CD4-positive, CD25-positive, alpha-beta regulatory T cell (primary cell): ENCODE data around the gene KIT. TPM values are rescaled to one million over a fixed set of nuclear protein-coding genes. Genes with fewer than 3 reads are reported as not detected.

Experiments
- ATAC-seq, 2 donors: fragments of 150-1000 bp; cut with Tn5 transposase; one replicate each; pipeline ENCODE4 v1.10.0; 2021; ENCODE audit warnings: low read depth in 2 of 2, moderate number of reproducible peaks in 2 of 2, moderate library complexity in 1 of 2
- DNase-seq, 3 donors: peaks; one replicate each; pipeline versions ENCODE4 v3.0.0 to v3.0.0-alpha.2; 2012 to 2022; ENCODE audit warnings: mixed read lengths in 1 of 3
- H3K27ac ChIP-seq: one replicate; pipeline ENCODE4 v1.7.0; 2013; ENCODE audit warnings: mild to moderate bottlenecking, low read length; ENCODE audit not compliant: insufficient read depth, poor library complexity, severe bottlenecking
- H3K27me3 ChIP-seq: one replicate; pipeline ENCODE4 v1.7.0; 2013; ENCODE audit warnings: low read length; ENCODE audit not compliant: control insufficient read depth, insufficient read depth
- H3K36me3 ChIP-seq: one replicate; pipeline ENCODE4 v1.7.0; 2013; ENCODE audit warnings: mild to moderate bottlenecking, low read length, moderate library complexity; ENCODE audit not compliant: control insufficient read depth, insufficient read depth
- H3K4me1 ChIP-seq: 2 replicates; pipeline ENCODE4 v1.7.0; 2013; ENCODE audit warnings: mild to moderate bottlenecking, low read length; ENCODE audit not compliant: insufficient read depth, control insufficient read depth, poor library complexity, severe bottlenecking
- H3K4me3 ChIP-seq: one replicate; pipeline ENCODE4 v1.7.0; 2013; ENCODE audit warnings: low read depth, mild to moderate bottlenecking, low read length, moderate library complexity
- H3K9me3 ChIP-seq, 2 experiments: 1 replicate in 1 of 2; 2 replicates in 1 of 2; pipeline ENCODE4 v1.7.0; 2013; ENCODE audit warnings: low read length in 2 of 2, mild to moderate bottlenecking in 1 of 2, moderate library complexity in 1 of 2; ENCODE audit not compliant: control insufficient read depth in 2 of 2
- H3K27ac Mint-ChIP-seq, 3 donors: one replicate each; pipeline ENCODE4 v1.8.0; 2020 to 2022; ENCODE audit warnings: mild to moderate bottlenecking in 3 of 3, mixed read lengths in 3 of 3, moderate library complexity in 2 of 3
- H3K27me3 Mint-ChIP-seq: one replicate; pipeline ENCODE4 v1.8.0; 2022; ENCODE audit warnings: mild to moderate bottlenecking, mixed read lengths
- H3K36me3 Mint-ChIP-seq: one replicate; pipeline ENCODE4 v1.8.0; 2020; ENCODE audit warnings: mixed read lengths
- H3K4me1 Mint-ChIP-seq, 4 donors: one replicate each; pipeline ENCODE4 v1.8.0; 2020 to 2022; ENCODE audit warnings: mixed read lengths in 4 of 4, mild to moderate bottlenecking in 1 of 4
- H3K4me3 Mint-ChIP-seq, 4 donors: one replicate each; pipeline ENCODE4 v1.8.0; 2020 to 2022; ENCODE audit warnings: mild to moderate bottlenecking in 4 of 4, mixed read lengths in 4 of 4, moderate library complexity in 3 of 4
- H3K9me3 Mint-ChIP-seq, 7 donors: one replicate each; pipeline ENCODE4 v1.8.0; 2020 to 2022; ENCODE audit warnings: mixed read lengths in 7 of 7, mild to moderate bottlenecking in 3 of 7, moderate library complexity in 2 of 7
- polyA plus RNA-seq, 4 donors: library from polyadenylated mRNA; unstranded; fragments of 300-500 nt; fragmentation: Illumina TruSeq; gene quantifications; one replicate each; pipeline ENCODE4 v1.2.3, GENCODE V29; 2021
- total RNA-seq: library from RNA; stranded (reverse); gene quantifications from one replicate; pipeline ENCODE4 v1.2.3, GENCODE V29; 2022

Gene KIT
- total and polyA plus RNA-seq, 5 donors from 2014 or later, result 0.49 TPM; not detected in 4

- Histone ChIP-seq H3K27me3 (no peaks in the 10 kb centered on the region), H3K36me3 (no peaks in the 10 kb centered on the region), H3K9me3 (no peaks in the 10 kb centered on the region), H3K4me3 (no peak overlapping the region), H3K27ac (no peak overlapping the region), H3K4me1 (no peaks in the 10 kb centered on the region)
- H3K27ac Mint-ChIP-seq, result no peak overlapping the region
- H3K27me3 Mint-ChIP-seq, result peaks cover 10% of the 10 kb centered on the region
- H3K36me3 Mint-ChIP-seq, result no peaks in the 10 kb centered on the region
- H3K4me3 Mint-ChIP-seq, result no peak overlapping the region
- ATAC-seq, result no peak
- H3K4me1 Mint-ChIP-seq, result no peaks in the 10 kb centered on the region
- H3K9me3 Mint-ChIP-seq, result peaks cover 0 to 3% (median 0%) of the 10 kb centered on the region in 7 donors
- DNase-seq, result no peak
These were observed 18.9 kb downstream of the KIT start for GRCh38 chr4:54676658-54677057.

GRCh38 chr4:54677416-54677815 is 19.7 kb downstream of the KIT start:
- no peak for ATAC-seq
- Histone ChIP-seq H3K4me1 (no peaks in the 10 kb centered on the region), H3K27me3 (no peaks in the 10 kb centered on the region), H3K9me3 (no peaks in the 10 kb centered on the region), H3K36me3 (no peaks in the 10 kb centered on the region), H3K27ac (no peak overlapping the region), H3K4me3 (no peak overlapping the region)
- Mint-ChIP-seq H3K27me3 (peaks cover 4% of the 10 kb centered on the region), H3K36me3 (no peaks in the 10 kb centered on the region), H3K4me1 (no peaks in the 10 kb centered on the region), H3K9me3 (peaks cover 0 to 3% (median 0%) of the 10 kb centered on the region in 7 donors), H3K27ac (no peak overlapping the region), H3K4me3 (no peak overlapping the region)
- DNase-seq, result no peak

GRCh38 chr4:54677853-54678650 is 20.3 kb downstream of the KIT start:
- H3K36me3 ChIP-seq, result no peaks in the 10 kb centered on the region
- Mint-ChIP-seq H3K4me3 (no peak overlapping the region), H3K27ac (no peak overlapping the region), H3K4me1 (no peaks in the 10 kb centered on the region), H3K27me3 (peaks cover 4% of the 10 kb centered on the region), H3K36me3 (no peaks in the 10 kb centered on the region), H3K9me3 (no peaks in the 10 kb centered on the region)
- no peaks in the 10 kb centered on the region for H3K27me3 ChIP-seq
- ATAC-seq (no peak), DNase-seq (no peak)
- no peaks in the 10 kb centered on the region for H3K4me1 ChIP-seq
- H3K27ac ChIP-seq, result no peak overlapping the region
- H3K9me3 ChIP-seq, result no peaks in the 10 kb centered on the region
- H3K4me3 ChIP-seq, result no peak overlapping the region

GRCh38 chr4:54678826-54679225 is 21.1 kb downstream of the KIT start:
- Histone ChIP-seq H3K9me3 (no peaks in the 10 kb centered on the region), H3K36me3 (no peaks in the 10 kb centered on the region), H3K4me1 (peaks cover 1% of the 10 kb centered on the region), H3K27ac (no peak overlapping the region), H3K27me3 (no peaks in the 10 kb centered on the region), H3K4me3 (no peak overlapping the region)
- DNase-seq (no peak), ATAC-seq (no peak)
- H3K4me1 Mint-ChIP-seq, result peaks cover 0 to 4% (median 2%) of the 10 kb centered on the region in 4 donors
- no peak overlapping the region for H3K4me3 Mint-ChIP-seq
- peaks cover 0 to 3% (median 0%) of the 10 kb centered on the region in 7 donors for H3K9me3 Mint-ChIP-seq
- peaks cover 4% of the 10 kb centered on the region for H3K27me3 Mint-ChIP-seq
- H3K27ac Mint-ChIP-seq, result peak overlapping the region in 2 of 3 donors; percentile 16 to 65
- H3K36me3 Mint-ChIP-seq, result no peaks in the 10 kb centered on the region

- H3K27me3 ChIP-seq, result no peaks in the 10 kb centered on the region
- no peak for DNase-seq
- Mint-ChIP-seq H3K27ac (no peak overlapping the region), H3K4me1 (peaks cover 0 to 12% (median 5%) of the 10 kb centered on the region in 4 donors), H3K4me3 (no peak overlapping the region), H3K9me3 (peaks cover 0 to 3% (median 0%) of the 10 kb centered on the region in 7 donors), H3K27me3 (peaks cover 4% of the 10 kb centered on the region), H3K36me3 (no peaks in the 10 kb centered on the region)
- H3K9me3 ChIP-seq, result no peaks in the 10 kb centered on the region
- no peak for ATAC-seq
- H3K36me3 ChIP-seq, result no peaks in the 10 kb centered on the region
- H3K4me1 ChIP-seq, result peaks cover 6% of the 10 kb centered on the region
- H3K4me3 ChIP-seq, result no peak overlapping the region
- no peak overlapping the region for H3K27ac ChIP-seq
These were observed 22.1 kb downstream of the KIT start for GRCh38 chr4:54679813-54680212.

- Mint-ChIP-seq H3K27me3 (no peaks in the 10 kb centered on the region), H3K9me3 (peaks cover 0 to 5% (median 0%) of the 10 kb centered on the region in 7 donors), H3K4me3 (peak overlapping the region in 2 of 4 donors; percentile 47 to 71), H3K36me3 (no peaks in the 10 kb centered on the region), H3K27ac (peak overlapping the region in 1 of 3 donors; percentile 28), H3K4me1 (peaks cover 0 to 22% (median 5%) of the 10 kb centered on the region in 4 donors)
- no peaks in the 10 kb centered on the region for H3K9me3 ChIP-seq
- DNase-seq (peak in 2 of 3 donors; percentile 18 to 43), ATAC-seq (peak; percentile 49 to 50)
- H3K27ac ChIP-seq, result no peak overlapping the region
- H3K4me1 ChIP-seq, result peaks cover 6% of the 10 kb centered on the region
- no peaks in the 10 kb centered on the region for H3K36me3 ChIP-seq
- no peaks in the 10 kb centered on the region for H3K27me3 ChIP-seq
- no peak overlapping the region for H3K4me3 ChIP-seq
These were observed 26.0 kb downstream of the KIT start for GRCh38 chr4:54683616-54684346.

- Mint-ChIP-seq H3K36me3 (no peaks in the 10 kb centered on the region), H3K4me3 (no peak overlapping the region), H3K27ac (no peak overlapping the region), H3K27me3 (no peaks in the 10 kb centered on the region), H3K4me1 (peaks cover 0 to 22% (median 5%) of the 10 kb centered on the region in 4 donors), H3K9me3 (peaks cover 0 to 5% (median 0%) of the 10 kb centered on the region in 7 donors)
- DNase-seq, result no peak
- Histone ChIP-seq H3K4me3 (no peak overlapping the region), H3K4me1 (peaks cover 6% of the 10 kb centered on the region), H3K27me3 (no peaks in the 10 kb centered on the region), H3K9me3 (no peaks in the 10 kb centered on the region), H3K36me3 (no peaks in the 10 kb centered on the region), H3K27ac (no peak overlapping the region)
- no peak for ATAC-seq
These were observed 28.1 kb downstream of the KIT start for GRCh38 chr4:54685810-54686209.
